ENCODE results near the gene YARS1. TPM values are rescaled to one million over a fixed set of nuclear protein-coding genes. Genes with fewer than 3 reads are reported as not detected.

YARS1 gene
- total RNA-seq, 1 experiment from 2014 or later, result 115 TPM

DNA sequence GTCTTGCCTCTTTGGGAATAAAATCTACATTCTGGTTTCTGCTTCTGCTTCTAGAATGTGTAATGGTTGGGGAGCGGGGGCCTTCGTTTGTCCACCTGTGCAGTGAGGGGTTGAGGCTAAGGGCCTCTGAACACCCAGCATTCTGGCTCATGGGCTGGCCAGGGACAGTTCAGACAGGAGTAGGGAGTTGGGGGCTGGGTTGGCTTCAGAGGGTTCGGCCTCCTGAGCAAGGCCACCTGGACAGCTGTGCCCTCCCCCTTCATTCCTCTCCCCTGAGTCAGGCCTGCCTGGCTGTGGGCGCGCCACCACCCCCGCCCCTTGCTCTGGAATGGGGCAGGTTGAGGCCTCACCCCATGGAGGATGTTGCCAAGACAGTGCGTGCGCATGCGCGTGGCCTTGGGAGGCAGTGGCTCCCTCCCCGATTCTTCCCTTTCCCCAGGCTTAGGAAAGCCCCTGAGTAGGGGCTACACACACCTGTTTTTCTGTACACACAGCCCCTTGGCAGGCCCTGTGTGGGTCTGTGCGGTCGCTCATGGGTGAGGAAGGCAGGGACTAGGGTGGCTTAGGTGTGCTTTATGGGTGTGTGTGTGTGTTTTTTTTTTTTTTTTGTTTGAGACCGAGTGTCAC is 57.0 kb downstream of the YARS1 start:
- intact Hi-C loops (cut with micrococcal nuclease), result no loop called here
- no peaks in the 10 kb centered on the region for H3K9me2 ChIP-seq (replicated peaks; ENCODE audit: low read length)
- no peak for TF ChIP-seq EZH2 (IDR thresholded peaks at IDR 0.05; ENCODE audit: low read length, unreplicated experiment)
- TF ChIP-seq, protein P1, sequence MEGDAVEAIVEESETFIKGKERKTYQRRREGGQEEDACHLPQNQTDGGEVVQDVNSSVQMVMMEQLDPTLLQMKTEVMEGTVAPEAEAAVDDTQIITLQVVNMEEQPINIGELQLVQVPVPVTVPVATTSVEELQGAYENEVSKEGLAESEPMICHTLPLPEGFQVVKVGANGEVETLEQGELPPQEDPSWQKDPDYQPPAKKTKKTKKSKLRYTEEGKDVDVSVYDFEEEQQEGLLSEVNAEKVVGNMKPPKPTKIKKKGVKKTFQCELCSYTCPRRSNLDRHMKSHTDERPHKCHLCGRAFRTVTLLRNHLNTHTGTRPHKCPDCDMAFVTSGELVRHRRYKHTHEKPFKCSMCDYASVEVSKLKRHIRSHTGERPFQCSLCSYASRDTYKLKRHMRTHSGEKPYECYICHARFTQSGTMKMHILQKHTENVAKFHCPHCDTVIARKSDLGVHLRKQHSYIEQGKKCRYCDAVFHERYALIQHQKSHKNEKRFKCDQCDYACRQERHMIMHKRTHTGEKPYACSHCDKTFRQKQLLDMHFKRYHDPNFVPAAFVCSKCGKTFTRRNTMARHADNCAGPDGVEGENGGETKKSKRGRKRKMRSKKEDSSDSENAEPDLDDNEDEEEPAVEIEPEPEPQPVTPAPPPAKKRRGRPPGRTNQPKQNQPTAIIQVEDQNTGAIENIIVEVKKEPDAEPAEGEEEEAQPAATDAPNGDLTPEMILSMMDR (conservative IDR thresholded peaks at IDR 0.05; ENCODE audit: low read depth, low read length), result no peak
- TF ChIP-seq EZH2phosphoT487 (IDR thresholded peaks at IDR 0.05; ENCODE audit: borderline replicate concordance, low read length), result no peak
- DNase-seq (peak; percentile 98), ATAC-seq (peak; percentile 85)
- no peaks in the 10 kb centered on the region for H3K27me3 ChIP-seq (ENCODE audit: low read length)
- 0 out of 2 replicates have a peak overlapping the region, but pooled peaks have one; percentile 31 for H2AFZ ChIP-seq (ENCODE audit: low read length)
- POLR2A ChIA-PET (ENCODE audit: unreplicated experiment), result interaction anchor here (0.6 kb wide), 1 partner anchor 53 kb away, joined by 6 read pairs; no protein-coding TSS in a partner anchor
- peak overlapping the region; percentile 64 for H3K4me3 ChIP-seq (ENCODE audit: low read length)
- no peaks in the 10 kb centered on the region for H4K20me1 ChIP-seq (ENCODE audit: low read length)
- H3K9me3 ChIP-seq (ENCODE audit: low read length), result no peaks in the 10 kb centered on the region
- H3K36me3 ChIP-seq (ENCODE audit: low read depth, low read length), result peaks cover 8% of the 10 kb centered on the region; the same call in 1 of the 2 replicates
- CTCF ChIA-PET, result interaction anchor here (0.6 kb wide), 1 partner anchor 48 kb away, joined by 3 read pairs; no protein-coding TSS in a partner anchor
- BruUV-seq (replicated peaks), result no TSS peak
- peaks cover 85% of the 10 kb centered on the region for H3K79me2 ChIP-seq (ENCODE audit: low read length)
- H3K9ac ChIP-seq (ENCODE audit: low read length), result peak overlapping the region; percentile 95
- H3K4me2 ChIP-seq (ENCODE audit: low read length), result peak overlapping the region; percentile 97
- H3K4me1 ChIP-seq (ENCODE audit: insufficient read depth, low read length), result peaks cover 70% of the 10 kb centered on the region
- peak overlapping the region; percentile 99 for H3K27ac ChIP-seq (ENCODE audit: low read length)
- H3F3A ChIP-seq (ENCODE audit: low read length, unreplicated experiment), result peaks cover 19% of the 10 kb centered on the region

DNA sequence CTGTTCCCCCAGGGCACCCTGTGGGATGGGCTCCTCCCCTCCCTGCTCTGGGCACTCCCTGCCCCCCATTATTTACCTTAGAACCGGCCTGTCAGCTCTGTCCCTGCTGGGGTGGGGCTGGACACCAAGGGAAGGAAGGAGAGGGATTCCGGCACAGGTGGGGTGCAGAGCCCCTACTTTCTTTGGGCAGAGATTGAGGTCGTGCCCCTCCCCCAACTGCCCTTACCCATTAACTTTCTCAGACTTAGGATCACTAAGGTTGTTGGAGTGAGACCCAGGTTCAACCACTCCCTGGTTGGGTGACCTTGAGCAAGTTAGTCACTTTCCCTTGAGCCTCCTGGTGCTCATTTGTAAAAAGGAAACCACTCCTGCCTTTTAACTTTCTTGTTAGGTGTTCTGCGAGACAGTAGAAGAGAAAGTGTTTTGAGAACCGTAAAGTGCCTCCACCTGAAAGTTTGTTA is 57.6 kb downstream of the YARS1 start:
- Histone ChIP-seq H4K20me1 (ENCODE audit: low read length) (no peaks in the 10 kb centered on the region), H3K9ac (ENCODE audit: low read length) (peak overlapping the region; percentile 95), H3F3A (ENCODE audit: low read length, unreplicated experiment) (peaks cover 19% of the 10 kb centered on the region), H3K27ac (ENCODE audit: low read length) (peak overlapping the region; percentile 99), H3K36me3 (ENCODE audit: low read depth, low read length) (peaks cover 6% of the 10 kb centered on the region; the same call in 1 of the 2 replicates), H3K9me2 (replicated peaks; ENCODE audit: low read length) (no peaks in the 10 kb centered on the region), H3K9me3 (ENCODE audit: low read length) (no peaks in the 10 kb centered on the region), H3K79me2 (ENCODE audit: low read length) (peaks cover 85% of the 10 kb centered on the region), H3K27me3 (ENCODE audit: low read length) (no peaks in the 10 kb centered on the region), H3K4me1 (ENCODE audit: insufficient read depth, low read length) (peaks cover 72% of the 10 kb centered on the region), H2AFZ (ENCODE audit: low read length) (no peak overlapping the region), H3K4me3 (ENCODE audit: low read length) (peak overlapping the region; percentile 64), H3K4me2 (ENCODE audit: low read length) (peak overlapping the region; percentile 97)
- TF ChIP-seq EZH2phosphoT487 (IDR thresholded peaks at IDR 0.05; ENCODE audit: borderline replicate concordance, low read length), result no peak
- TF ChIP-seq EZH2 (IDR thresholded peaks at IDR 0.05; ENCODE audit: low read length, unreplicated experiment), result no peak
- TF ChIP-seq, protein P1 (conservative IDR thresholded peaks at IDR 0.05; ENCODE audit: low read depth, low read length), result no peak
- BruUV-seq (replicated peaks), result TSS peak; percentile 95
- ATAC-seq (peak; percentile 51), DNase-seq (peak; percentile 92)
- POLR2A ChIA-PET (ENCODE audit: unreplicated experiment), result interaction anchor here (0.6 to 0.7 kb wide), 3 partner anchors 14 to 54 kb away, joined by 5 to 9 read pairs (median 6); no protein-coding TSS in a partner anchor
- CTCF ChIA-PET, result no interaction called here
- intact Hi-C loops (cut with micrococcal nuclease), result no loop called here
